Sigmoid colon (tissue), 7 donors: ENCODE data around the gene GABBR2. TPM values are rescaled to one million over a fixed set of nuclear protein-coding genes. Genes with fewer than 3 reads are reported as not detected.

Experiments used
- DNase-seq: peaks from one replicate; pipeline ENCODE4 v3.0.0-alpha.2; 2019
- H3K27ac ChIP-seq, 4 donors: fragments of 200-600 bp; sonication (generic); one replicate each; pipeline ENCODE4 v1.5.1; 2016 to 2019; ENCODE audit warnings: mild to moderate bottlenecking in 1 of 4
- H3K27me3 ChIP-seq, 3 donors: fragments of 200-600 bp; sonication (generic); one replicate each; pipeline ENCODE4 v1.5.1; 2019; ENCODE audit warnings: mild to moderate bottlenecking in 1 of 3
- H3K36me3 ChIP-seq, 4 donors: fragments of 200-600 bp; sonication (generic); one replicate each; pipeline ENCODE4 v1.5.1; 2016 to 2019
- H3K4me1 ChIP-seq, 4 donors: fragments of 200-600 bp; sonication (generic); one replicate each; pipeline ENCODE4 v1.5.1; 2017 to 2019
- H3K4me3 ChIP-seq, 4 donors: fragments of 200-600 bp; sonication (generic); one replicate each; pipeline ENCODE4 v1.5.1; 2017 to 2019; ENCODE audit warnings: mild to moderate bottlenecking in 2 of 4, moderate library complexity in 1 of 4
- H3K9me3 ChIP-seq, 4 donors: fragments of 200-600 bp in 3 of 4; sonication (generic) in 3 of 4; one replicate each; pipeline versions ENCODE4 v1.5.1 to v1.6.1; 2013 to 2019
- CTCF ChIP-seq, 4 experiments: fragments of 450-650 bp in 3 of 4; fragments of 200-600 bp in 1 of 4; IDR thresholded peaks; one replicate each; pipeline ENCODE4 v1.5.1; 2016 to 2019; ENCODE audit warnings: antibody characterized with exemption in 4 of 4, mild to moderate bottlenecking in 3 of 4, moderate library complexity in 2 of 4
- EP300 ChIP-seq, 4 donors: sonication (generic); formaldehyde crosslinking; IDR thresholded peaks; one replicate each; pipeline ENCODE4 v1.6.1; 2017; ENCODE audit warnings: antibody characterized with exemption in 4 of 4
- POLR2A ChIP-seq, 2 donors: fragments of 450-650 bp; IDR thresholded peaks; one replicate each; pipeline ENCODE4 v1.6.1; 2016; ENCODE audit warnings: antibody characterized with exemption in 2 of 2, mild to moderate bottlenecking in 2 of 2, moderate library complexity in 2 of 2
- POLR2AphosphoS5 ChIP-seq, 4 donors: sonication (generic); formaldehyde crosslinking; IDR thresholded peaks; one replicate each; pipeline ENCODE4 v1.6.1; 2017; ENCODE audit warnings: antibody characterized with exemption in 4 of 4
- WGBS, 2 donors: extraction: QIAGEN DNeasy Blood & Tissue Kit; methylation state at CpG; one replicate each; pipeline ENCODE4 v1.1.7; 2013; 5-methylcytosine and 5-hydroxymethylcytosine counted together
- intact Hi-C: fragments of 100-400 bp; cut with DNase I; formaldehyde crosslinking; loops from one replicate; pipeline ENCODE4 v1.15.1; 2023
- polyA plus RNA-seq, 3 donors: library from polyadenylated mRNA; stranded (reverse); fragments of 200-250 nt; gene quantifications; one replicate each; pipeline ENCODE4 v1.2.3, GENCODE V29; 2013
- total RNA-seq, 4 donors: library from RNA; depleted of rRNA; stranded (reverse); fragments of >200 nt; gene quantifications; one replicate each; pipeline ENCODE4 v1.1.0, GENCODE V29; 2016
- donor health status: healthy with polysubstance abuse.
- donor health status: Bipolar disorder and iron deficiency.
- donor health status: healthy.

Gene GABBR2
- total and polyA plus RNA-seq, 7 donors = under 0.01 to 0.04 (median under 0.01) TPM; not detected in 4

GRCh38 chr9:98391867-98392266, 316.9 kb downstream of the GABBR2 start:
- H3K36me3 ChIP-seq = no peaks in the 10 kb centered on the region
- no peaks in the 10 kb centered on the region for H3K9me3 ChIP-seq
- intact Hi-C loops = no loop called here
- TF ChIP-seq POLR2AphosphoS5 (IDR thresholded peaks at IDR 0.05) = no peak
- TF ChIP-seq CTCF (IDR thresholded peaks at IDR 0.05) = no peak
- TF ChIP-seq POLR2A (IDR thresholded peaks at IDR 0.05) = no peak
- no peak for TF ChIP-seq EP300 (IDR thresholded peaks at IDR 0.05)
- no peak overlapping the region for H3K4me3 ChIP-seq
- no peaks in the 10 kb centered on the region for H3K27me3 ChIP-seq
- WGBS, 2 donors = 50 to 63% methylated on average over 6 of the region's 6 CpGs
- H3K4me1 ChIP-seq = no peaks in the 10 kb centered on the region
- DNase-seq = no peak
- no peak overlapping the region for H3K27ac ChIP-seq

DNA sequence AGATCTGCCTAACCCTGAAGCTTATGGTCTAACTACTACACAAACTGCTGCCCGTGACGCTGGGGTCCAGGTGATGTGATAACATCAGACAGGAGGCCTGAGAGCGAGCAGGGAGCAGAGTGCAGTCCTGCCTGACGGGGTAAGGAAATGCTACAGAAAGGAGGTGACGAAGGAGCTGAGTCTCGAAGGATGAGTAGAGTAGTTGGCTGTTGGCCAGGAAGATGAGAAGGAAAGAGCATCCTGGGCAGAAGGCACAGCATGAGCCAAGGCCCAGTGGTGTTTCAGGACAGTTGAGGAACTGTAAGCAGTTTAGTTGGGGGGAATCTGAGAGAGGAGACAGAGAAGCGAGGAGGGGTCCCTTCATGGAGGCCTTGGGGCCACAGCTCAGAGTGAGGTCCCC, 317.3 kb downstream of the GABBR2 start:
- no peak for DNase-seq
- Histone ChIP-seq H3K36me3 (no peaks in the 10 kb centered on the region), H3K4me3 (no peak overlapping the region), H3K4me1 (no peaks in the 10 kb centered on the region), H3K9me3 (no peaks in the 10 kb centered on the region), H3K27me3 (no peaks in the 10 kb centered on the region), H3K27ac (no peak overlapping the region)
- 87 to 92% methylated on average over 7 of the region's 7 CpGs for whole genome bisulfite sequencing, 2 donors
- intact Hi-C loops = no loop called here
- no peak for TF ChIP-seq POLR2AphosphoS5 (IDR thresholded peaks at IDR 0.05)
- TF ChIP-seq EP300 (IDR thresholded peaks at IDR 0.05) = no peak
- no peak for TF ChIP-seq CTCF (IDR thresholded peaks at IDR 0.05)
- no peak for TF ChIP-seq POLR2A (IDR thresholded peaks at IDR 0.05)

DNA sequence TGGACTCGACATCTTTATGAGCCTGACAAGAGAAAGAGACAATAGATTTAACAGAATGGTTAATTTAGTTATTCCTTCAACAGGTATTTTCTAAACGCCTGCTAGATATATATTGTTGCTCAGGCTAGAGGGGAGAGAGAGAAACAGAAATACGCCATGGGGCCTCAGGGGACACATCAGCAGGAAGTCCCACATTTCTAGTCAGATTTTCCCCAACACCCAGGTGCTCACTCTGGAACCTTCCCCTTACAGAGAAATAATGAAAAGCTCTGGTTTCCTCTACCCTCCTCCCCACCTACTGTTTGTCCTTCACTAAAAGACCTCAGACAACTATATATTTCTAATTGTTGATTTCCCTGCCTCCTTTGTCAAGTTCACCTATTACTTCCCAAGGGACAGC, 323.0 kb downstream of the GABBR2 start:
- no peak overlapping the region for H3K27ac ChIP-seq
- H3K9me3 ChIP-seq = no peaks in the 10 kb centered on the region
- H3K4me1 ChIP-seq = no peaks in the 10 kb centered on the region
- H3K4me3 ChIP-seq = no peak overlapping the region
- no peaks in the 10 kb centered on the region for H3K36me3 ChIP-seq
- no peaks in the 10 kb centered on the region for H3K27me3 ChIP-seq
- no peak for TF ChIP-seq EP300 (IDR thresholded peaks at IDR 0.05)
- TF ChIP-seq POLR2AphosphoS5 (IDR thresholded peaks at IDR 0.05) = no peak
- TF ChIP-seq CTCF (IDR thresholded peaks at IDR 0.05) = no peak
- no peak for TF ChIP-seq POLR2A (IDR thresholded peaks at IDR 0.05)
- WGBS, 2 donors = 78 to 89% methylated on average over 3 of the region's 3 CpGs
- intact Hi-C loops = no loop called here
- no peak for DNase-seq

DNA sequence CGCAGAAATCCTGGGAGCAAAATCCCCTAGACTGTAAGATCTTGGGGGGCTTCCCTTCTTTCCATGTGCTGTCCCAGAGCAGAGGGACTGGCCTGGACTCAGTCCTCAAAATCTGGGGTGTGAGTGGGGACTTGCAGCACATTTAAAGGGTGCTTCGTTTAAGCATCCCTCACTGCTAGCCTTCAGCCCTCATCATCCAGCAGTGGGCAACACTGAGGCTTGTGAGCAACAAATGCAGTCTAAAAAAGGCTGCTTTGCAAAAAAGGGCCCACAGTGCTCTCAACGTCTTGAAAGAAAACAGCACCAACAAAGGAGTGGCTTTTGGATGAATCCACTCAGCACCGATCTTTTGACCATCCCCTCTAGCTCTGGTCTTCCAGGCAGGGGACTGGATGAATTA, 325.0 kb downstream of the GABBR2 start:
- Histone ChIP-seq H3K36me3 (no peaks in the 10 kb centered on the region), H3K27me3 (no peaks in the 10 kb centered on the region), H3K4me1 (no peaks in the 10 kb centered on the region), H3K4me3 (no peak overlapping the region), H3K27ac (no peak overlapping the region), H3K9me3 (no peaks in the 10 kb centered on the region)
- 73% methylated on average over 4 of the region's 4 CpGs for WGBS, 2 donors
- no peak for DNase-seq
- intact Hi-C loops = no loop called here
- TF ChIP-seq POLR2A (IDR thresholded peaks at IDR 0.05) = no peak
- TF ChIP-seq POLR2AphosphoS5 (IDR thresholded peaks at IDR 0.05) = no peak
- TF ChIP-seq CTCF (IDR thresholded peaks at IDR 0.05) = no peak
- TF ChIP-seq EP300 (IDR thresholded peaks at IDR 0.05) = no peak
